Mucosa of descending colon (tissue), 3 donors: ENCODE data around the gene KDM4D. TPM values are rescaled to one million over a fixed set of nuclear protein-coding genes. Genes with fewer than 3 reads are reported as not detected.

ENCODE experiments used
- ATAC-seq: fragments of 200-7000 bp; cut with Tn5 transposase; one replicate; pipeline ENCODE4 v1.9.1; 2020; ENCODE audit warnings: mild to moderate bottlenecking, moderate library complexity
- DNase-seq, 3 donors: peaks; one replicate each; pipeline ENCODE4 v3.0.0-alpha.2; 2020
- H3K36me3 ChIP-seq: fragments of 200-600 bp; one replicate; pipeline ENCODE4 v1.8.0; 2021; ENCODE audit warnings: low read depth, mild to moderate bottlenecking
- H3K4me1 ChIP-seq: fragments of 200-600 bp; one replicate; pipeline ENCODE4 v1.8.0; 2021; ENCODE audit warnings: low read depth, mild to moderate bottlenecking
- H3K4me3 ChIP-seq: fragments of 200-600 bp; one replicate; pipeline ENCODE4 v1.8.0; 2021; ENCODE audit warnings: mild to moderate bottlenecking
- H3K9me3 ChIP-seq: fragments of 200-600 bp; one replicate; pipeline ENCODE4 v1.8.0; 2021; ENCODE audit warnings: mild to moderate bottlenecking
- intact Hi-C, 2 donors: fragments of 100-400 bp; cut with DNase I in 1 of 2; cut with micrococcal nuclease in 1 of 2; formaldehyde crosslinking; loops; one replicate each; pipeline versions ENCODE4 v1.11.0 to v1.11.1; 2022; cut with DNase I, micrococcal nuclease
- total RNA-seq, 3 donors: library from RNA; stranded (reverse); fragmentation: NEBNext Ultra II Directional in 2 of 3; extraction: Animal tissue kit (Norgen Biotek cat#: 25700) in 2 of 3; gene quantifications; one replicate each; pipeline versions ENCODE4 v1.2.1 to v1.2.4, GENCODE V29; 2021 to 2023
- TF ChIP-seq, protein P1 (sequence below): fragments of 200-600 bp; IDR thresholded peaks from one replicate; pipeline ENCODE4 v1.8.0; 2022; ENCODE audit warnings: antibody characterized with exemption, mild to moderate bottlenecking
- donor health status: DM: no; HTN: no; CAD: no; lungs with moderate emphysema.
- donor health status: DM: no; HTN: no; CAD: no.
- donor health status: DM: no; HTN: yes; CAD: no.

KDM4D gene
- total RNA-seq, 3 donors from 2014 or later: 0.17 to 0.46 (median 0.32) TPM

DNA sequence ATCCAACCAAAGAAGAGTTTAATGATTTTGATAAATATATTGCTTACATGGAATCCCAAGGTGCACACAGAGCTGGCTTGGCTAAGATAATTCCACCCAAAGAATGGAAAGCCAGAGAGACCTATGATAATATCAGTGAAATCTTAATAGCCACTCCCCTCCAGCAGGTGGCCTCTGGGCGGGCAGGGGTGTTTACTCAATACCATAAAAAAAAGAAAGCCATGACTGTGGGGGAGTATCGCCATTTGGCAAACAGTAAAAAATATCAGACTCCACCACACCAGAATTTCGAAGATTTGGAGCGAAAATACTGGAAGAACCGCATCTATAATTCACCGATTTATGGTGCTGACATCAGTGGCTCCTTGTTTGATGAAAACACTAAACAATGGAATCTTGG is 23.9 kb downstream of the KDM4D start:
- H3K36me3 ChIP-seq: no peaks in the 10 kb centered on the region
- DNase-seq: no peak
- intact Hi-C loops: no loop called here
- H3K4me1 ChIP-seq: no peaks in the 10 kb centered on the region
- no peaks in the 10 kb centered on the region for H3K9me3 ChIP-seq
- TF ChIP-seq, protein P1, sequence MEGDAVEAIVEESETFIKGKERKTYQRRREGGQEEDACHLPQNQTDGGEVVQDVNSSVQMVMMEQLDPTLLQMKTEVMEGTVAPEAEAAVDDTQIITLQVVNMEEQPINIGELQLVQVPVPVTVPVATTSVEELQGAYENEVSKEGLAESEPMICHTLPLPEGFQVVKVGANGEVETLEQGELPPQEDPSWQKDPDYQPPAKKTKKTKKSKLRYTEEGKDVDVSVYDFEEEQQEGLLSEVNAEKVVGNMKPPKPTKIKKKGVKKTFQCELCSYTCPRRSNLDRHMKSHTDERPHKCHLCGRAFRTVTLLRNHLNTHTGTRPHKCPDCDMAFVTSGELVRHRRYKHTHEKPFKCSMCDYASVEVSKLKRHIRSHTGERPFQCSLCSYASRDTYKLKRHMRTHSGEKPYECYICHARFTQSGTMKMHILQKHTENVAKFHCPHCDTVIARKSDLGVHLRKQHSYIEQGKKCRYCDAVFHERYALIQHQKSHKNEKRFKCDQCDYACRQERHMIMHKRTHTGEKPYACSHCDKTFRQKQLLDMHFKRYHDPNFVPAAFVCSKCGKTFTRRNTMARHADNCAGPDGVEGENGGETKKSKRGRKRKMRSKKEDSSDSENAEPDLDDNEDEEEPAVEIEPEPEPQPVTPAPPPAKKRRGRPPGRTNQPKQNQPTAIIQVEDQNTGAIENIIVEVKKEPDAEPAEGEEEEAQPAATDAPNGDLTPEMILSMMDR: no peak
- ATAC-seq: no peak
- no peak overlapping the region for H3K4me3 ChIP-seq

DNA sequence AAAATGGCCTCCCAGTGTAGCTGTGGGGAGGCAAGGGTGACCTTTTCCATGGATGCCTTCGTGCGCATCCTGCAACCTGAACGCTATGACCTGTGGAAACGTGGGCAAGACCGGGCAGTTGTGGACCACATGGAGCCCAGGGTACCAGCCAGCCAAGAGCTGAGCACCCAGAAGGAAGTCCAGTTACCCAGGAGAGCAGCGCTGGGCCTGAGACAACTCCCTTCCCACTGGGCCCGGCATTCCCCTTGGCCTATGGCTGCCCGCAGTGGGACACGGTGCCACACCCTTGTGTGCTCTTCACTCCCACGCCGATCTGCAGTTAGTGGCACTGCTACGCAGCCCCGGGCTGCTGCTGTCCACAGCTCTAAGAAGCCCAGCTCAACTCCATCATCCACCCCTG is 24.8 kb downstream of the KDM4D start:
- Histone ChIP-seq H3K4me3 (no peak overlapping the region), H3K4me1 (no peaks in the 10 kb centered on the region), H3K9me3 (no peaks in the 10 kb centered on the region), H3K36me3 (no peaks in the 10 kb centered on the region)
- DNase-seq: no peak
- TF ChIP-seq, protein P1: no peak
- no peak for ATAC-seq
- intact Hi-C loops: no loop called here

DNA sequence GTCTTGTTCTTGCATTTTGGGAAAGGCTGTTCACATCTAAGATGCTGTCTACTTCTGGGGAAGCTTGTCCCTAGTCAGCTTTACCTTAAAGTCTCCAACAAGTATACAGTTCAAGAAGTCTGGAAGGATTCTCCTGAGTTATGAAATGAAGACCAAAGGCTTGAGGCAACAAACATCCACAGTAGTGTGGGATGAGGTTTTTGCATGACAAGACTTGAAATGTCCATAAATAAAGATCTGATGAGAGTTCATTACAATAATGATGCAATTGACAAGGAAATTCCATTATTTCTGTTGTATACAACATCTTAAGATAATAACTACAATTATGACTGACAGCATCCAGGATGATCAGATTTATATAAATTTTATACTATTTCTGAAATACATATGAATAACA is 30.2 kb downstream of the KDM4D start:
- DNase-seq (no peak), ATAC-seq (no peak)
- H3K36me3 ChIP-seq: no peaks in the 10 kb centered on the region
- intact Hi-C loops: no loop called here
- H3K4me3 ChIP-seq: no peak overlapping the region
- H3K9me3 ChIP-seq: no peaks in the 10 kb centered on the region
- H3K4me1 ChIP-seq: no peaks in the 10 kb centered on the region
- TF ChIP-seq, protein P1: no peak

- no peaks in the 10 kb centered on the region for H3K4me1 ChIP-seq
- no peak for ATAC-seq
- no peaks in the 10 kb centered on the region for H3K9me3 ChIP-seq
- H3K36me3 ChIP-seq: no peaks in the 10 kb centered on the region
- no peak for DNase-seq
- intact Hi-C loops: no loop called here
- TF ChIP-seq, protein P1: no peak
- H3K4me3 ChIP-seq: no peak overlapping the region
These were observed 32.1 kb downstream of the KDM4D start for GRCh38 chr11:95005642-95006041.

GRCh38 chr11:95011376-95011775 is 37.9 kb downstream of the KDM4D start:
- TF ChIP-seq, protein P1: no peak
- no peak for DNase-seq
- H3K9me3 ChIP-seq: no peaks in the 10 kb centered on the region
- intact Hi-C loops: no loop called here
- H3K4me1 ChIP-seq: no peaks in the 10 kb centered on the region
- no peaks in the 10 kb centered on the region for H3K36me3 ChIP-seq
- H3K4me3 ChIP-seq: no peak overlapping the region
- no peak for ATAC-seq

DNA sequence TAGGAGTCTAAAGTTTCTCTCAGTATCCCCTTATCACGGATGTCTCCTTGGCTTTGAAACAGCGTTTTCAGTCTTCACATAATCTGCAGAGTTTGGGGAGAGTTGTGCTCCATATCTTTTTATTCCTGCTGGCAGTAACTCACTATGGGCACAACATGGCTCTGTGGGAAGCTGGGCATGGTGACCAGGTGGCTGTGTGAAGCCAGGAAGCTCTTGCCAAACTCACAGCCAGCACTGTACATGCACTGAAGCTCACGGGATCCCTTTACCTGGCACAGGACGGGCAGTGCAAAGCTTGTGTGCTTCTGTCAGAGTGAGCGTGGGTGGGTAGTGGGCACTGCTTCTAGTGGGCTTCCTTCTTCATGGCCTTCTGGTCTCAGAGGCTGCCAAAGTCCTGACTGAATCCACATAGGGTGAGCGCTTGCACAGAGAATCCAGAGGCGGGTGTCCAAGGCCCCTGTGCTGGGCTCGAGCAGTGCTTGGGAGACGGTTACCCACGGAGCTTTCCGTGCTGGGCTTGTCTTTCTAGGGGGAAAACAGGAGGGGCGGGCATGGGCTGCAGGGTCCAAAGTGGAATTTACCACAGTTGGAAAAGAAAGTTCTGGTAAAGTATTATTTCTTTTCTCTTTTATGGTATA is 40.8 kb downstream of the KDM4D start:
- intact Hi-C loops: no loop called here
- Histone ChIP-seq H3K9me3 (no peaks in the 10 kb centered on the region), H3K36me3 (no peaks in the 10 kb centered on the region), H3K4me3 (no peak overlapping the region), H3K4me1 (no peaks in the 10 kb centered on the region)
- TF ChIP-seq, protein P1: no peak
- DNase-seq: no peak
- ATAC-seq: no peak
